A673 (cell line): ENCODE measurements around the gene DYNLT3. TPM values are rescaled to one million over a fixed set of nuclear protein-coding genes. Genes with fewer than 3 reads are reported as not detected.

ENCODE experiments used
- BruUV-seq: library from RNA; stranded (reverse); fragments of 400-500 nt; replicated peaks from 2 replicates; lab custom pipeline; 2021; lab: Mats Ljungman, UMichigan
- CTCF ChIA-PET: fragments of 300-600 bp; sonication (Branson Sonifier 250); formaldehyde crosslinking; loops from one replicate; lab custom pipeline; 2022; ENCODE audit warnings: antibody characterized with exemption; lab: Charles Lee
- POLR2A ChIA-PET: fragments of 300-600 bp; sonication (Branson Sonifier 250); formaldehyde crosslinking; loops from one replicate; lab custom pipeline; 2022; ENCODE audit warnings: antibody characterized with exemption; ENCODE audit not compliant: low non-redundant PET; lab: Charles Lee
- DNase-seq: peaks from one replicate; pipeline ENCODE4 v3.0.0-alpha.2; 2015; ENCODE audit warnings: low spot score
- H3K27ac ChIP-seq: fragments of 200-600 bp; sonication (generic); 2 replicates; pipeline ENCODE4 v1.5.1; 2016; ENCODE audit warnings: mixed run types, low read depth, mild to moderate bottlenecking, mixed read lengths, antibody characterized with exemption, low read length; ENCODE audit not compliant: poor library complexity, severe bottlenecking
- H3K27me3 ChIP-seq: fragments of 200-600 bp; sonication (generic); replicated peaks from 2 replicates; pipeline ENCODE4 v1.6.1; 2017; ENCODE audit warnings: mixed run types, low read depth, mild to moderate bottlenecking, mixed read lengths, antibody characterized with exemption, low read length; ENCODE audit not compliant: insufficient read depth, poor library complexity
- H3K36me3 ChIP-seq: fragments of 200-600 bp; sonication (generic); 2 replicates; pipeline ENCODE4 v1.6.1; 2016; ENCODE audit warnings: mixed run types, mild to moderate bottlenecking, mixed read lengths, antibody characterized with exemption, low read length; ENCODE audit not compliant: insufficient read depth, poor library complexity, severe bottlenecking
- H3K4me1 ChIP-seq: fragments of 200-600 bp; sonication (generic); 2 replicates; pipeline ENCODE4 v1.6.1; 2017; ENCODE audit warnings: mixed run types, mild to moderate bottlenecking, mixed read lengths, antibody characterized with exemption, low read length; ENCODE audit not compliant: insufficient read depth, poor library complexity, severe bottlenecking
- H3K4me3 ChIP-seq: fragments of 200-600 bp; sonication (generic); 2 replicates; pipeline ENCODE4 v1.5.1; 2016; ENCODE audit warnings: low read depth, mixed run types, mild to moderate bottlenecking, mixed read lengths, low read length; ENCODE audit not compliant: poor library complexity, severe bottlenecking
- H3K9me3 ChIP-seq: fragments of 200-600 bp; sonication (generic); 2 replicates; pipeline ENCODE4 v1.6.1; 2016; ENCODE audit warnings: mixed run types, low read depth, mild to moderate bottlenecking, mixed read lengths, antibody characterized with exemption, low read length; ENCODE audit not compliant: poor library complexity, severe bottlenecking
- EZH2 ChIP-seq: fragments of 200-600 bp; sonication (generic); IDR thresholded peaks from 2 replicates; pipeline ENCODE4 v1.6.1; 2017; ENCODE audit warnings: borderline replicate concordance, low read depth, mild to moderate bottlenecking, mixed read lengths, antibody characterized with exemption, low read length; ENCODE audit not compliant: poor library complexity, severe bottlenecking
- intact Hi-C: fragments of 100-400 bp; cut with micrococcal nuclease; formaldehyde crosslinking; loops from one replicate; pipeline ENCODE4 v1.10.0; 2022; ENCODE audit not compliant: unreplicated experiment
- total RNA-seq: library from RNA; stranded (reverse); gene quantifications from 2 replicates; pipeline ENCODE4 v1.2.3, GENCODE V29; 2021
- TF ChIP-seq, protein P1 (sequence below): fragments of 300-800, 200-600 bp; sonication (generic); conservative IDR thresholded peaks from 2 replicates; pipeline ENCODE4 v1.5.1; 2017; ENCODE audit warnings: low read depth, mild to moderate bottlenecking, antibody characterized with exemption, low read length, moderate library complexity, mixed read lengths

DYNLT3 gene
- total RNA-seq, 1 experiment from 2014 or later, result 38.3 TPM

DNA sequence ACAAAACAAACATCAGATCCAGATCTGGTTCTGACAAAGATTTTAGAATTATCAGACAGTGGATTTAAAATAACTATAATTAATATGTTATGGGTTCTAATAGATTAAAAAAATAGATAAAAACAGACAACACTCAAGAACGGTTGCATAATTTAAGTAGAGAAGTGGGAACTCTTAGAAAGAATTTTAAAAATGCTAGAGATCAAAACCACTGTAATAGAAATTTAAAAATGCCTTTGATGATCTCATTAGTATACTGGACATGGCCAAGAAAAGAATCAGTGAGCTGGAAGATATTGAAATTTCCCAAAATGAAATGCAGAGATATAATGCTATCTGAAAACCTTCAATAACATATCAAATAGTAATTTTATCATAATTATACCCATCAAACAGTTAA lies 28.3 kb upstream of the DYNLT3 start:
- TF ChIP-seq, protein P1, sequence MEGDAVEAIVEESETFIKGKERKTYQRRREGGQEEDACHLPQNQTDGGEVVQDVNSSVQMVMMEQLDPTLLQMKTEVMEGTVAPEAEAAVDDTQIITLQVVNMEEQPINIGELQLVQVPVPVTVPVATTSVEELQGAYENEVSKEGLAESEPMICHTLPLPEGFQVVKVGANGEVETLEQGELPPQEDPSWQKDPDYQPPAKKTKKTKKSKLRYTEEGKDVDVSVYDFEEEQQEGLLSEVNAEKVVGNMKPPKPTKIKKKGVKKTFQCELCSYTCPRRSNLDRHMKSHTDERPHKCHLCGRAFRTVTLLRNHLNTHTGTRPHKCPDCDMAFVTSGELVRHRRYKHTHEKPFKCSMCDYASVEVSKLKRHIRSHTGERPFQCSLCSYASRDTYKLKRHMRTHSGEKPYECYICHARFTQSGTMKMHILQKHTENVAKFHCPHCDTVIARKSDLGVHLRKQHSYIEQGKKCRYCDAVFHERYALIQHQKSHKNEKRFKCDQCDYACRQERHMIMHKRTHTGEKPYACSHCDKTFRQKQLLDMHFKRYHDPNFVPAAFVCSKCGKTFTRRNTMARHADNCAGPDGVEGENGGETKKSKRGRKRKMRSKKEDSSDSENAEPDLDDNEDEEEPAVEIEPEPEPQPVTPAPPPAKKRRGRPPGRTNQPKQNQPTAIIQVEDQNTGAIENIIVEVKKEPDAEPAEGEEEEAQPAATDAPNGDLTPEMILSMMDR, result no peak
- no peak for TF ChIP-seq EZH2
- Histone ChIP-seq H3K9me3 (no peaks in the 10 kb centered on the region), H3K27me3 (no peaks in the 10 kb centered on the region), H3K4me3 (no peak overlapping the region), H3K36me3 (no peaks in the 10 kb centered on the region), H3K27ac (no peak overlapping the region), H3K4me1 (no peaks in the 10 kb centered on the region)
- BruUV-seq, result no TSS peak
- ChIA-PET POLR2A (no interaction called here), CTCF (no interaction called here)
- no peak for DNase-seq
- intact Hi-C loops, result no loop called here

DNA sequence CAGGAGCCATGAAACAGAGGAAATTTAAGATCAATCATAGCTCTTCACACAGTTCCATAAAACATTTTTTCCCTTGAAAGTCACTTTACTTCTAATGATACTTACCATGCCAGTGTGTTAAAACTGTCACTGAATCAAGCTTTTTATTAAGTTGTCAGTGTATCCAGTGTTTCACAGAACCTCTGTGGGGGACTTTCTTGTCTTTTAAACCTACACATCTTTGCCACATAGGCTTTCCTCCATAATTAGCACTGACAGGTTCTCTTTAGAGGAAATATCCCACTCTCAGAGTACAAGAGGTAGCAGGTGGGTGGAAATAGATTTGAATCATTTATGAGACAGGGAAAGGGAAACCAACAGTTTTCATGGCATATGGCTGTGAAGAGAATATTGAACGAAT lies 25.8 kb upstream of the DYNLT3 start:
- no TSS peak for BruUV-seq
- H3K9me3 ChIP-seq, result no peaks in the 10 kb centered on the region
- no peaks in the 10 kb centered on the region for H3K27me3 ChIP-seq
- ChIA-PET POLR2A (no interaction called here), CTCF (no interaction called here)
- H3K36me3 ChIP-seq, result no peaks in the 10 kb centered on the region
- H3K27ac ChIP-seq, result no peak overlapping the region
- TF ChIP-seq EZH2, result no peak
- TF ChIP-seq, protein P1, result no peak
- intact Hi-C loops, result no loop called here
- no peaks in the 10 kb centered on the region for H3K4me1 ChIP-seq
- no peak for DNase-seq
- no peak overlapping the region for H3K4me3 ChIP-seq

DNA sequence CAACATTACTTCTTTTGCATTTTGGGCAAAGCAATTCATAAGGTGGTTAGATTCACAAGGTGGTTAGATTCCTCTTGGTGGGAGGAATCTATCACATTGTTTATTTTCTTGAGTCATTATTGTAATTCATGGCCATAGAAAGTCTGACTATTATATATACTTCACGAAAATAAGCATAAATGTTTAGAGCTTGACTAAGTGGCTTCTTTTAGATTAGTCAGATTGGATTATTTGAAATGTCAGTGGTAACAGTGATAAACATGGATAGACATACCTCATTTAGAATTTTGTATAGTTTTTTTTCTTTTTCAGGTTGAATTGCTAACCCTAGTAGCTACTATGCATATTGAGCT lies 24.9 kb upstream of the DYNLT3 start:
- intact Hi-C loops, result no loop called here
- H3K4me3 ChIP-seq, result no peak overlapping the region
- H3K9me3 ChIP-seq, result no peaks in the 10 kb centered on the region
- no TSS peak for BruUV-seq
- POLR2A ChIA-PET, result no interaction called here
- TF ChIP-seq, protein P1, result no peak
- TF ChIP-seq EZH2, result no peak
- no peaks in the 10 kb centered on the region for H3K36me3 ChIP-seq
- H3K27me3 ChIP-seq, result no peaks in the 10 kb centered on the region
- H3K27ac ChIP-seq, result no peak overlapping the region
- CTCF ChIA-PET, result no interaction called here
- H3K4me1 ChIP-seq, result no peaks in the 10 kb centered on the region
- DNase-seq, result no peak
